ENCODE results near the gene CCDC92B. TPM values are rescaled to one million over a fixed set of nuclear protein-coding genes. Genes with fewer than 3 reads are reported as not detected.
A peak's percentile ranks its signal among the peaks of the same experiment; 100 is the strongest.

CCDC92B gene
- total and polyA plus RNA-seq, 2 of the 13 experiments (the other 11 are each of a cell fraction or from before 2014, with no cell fraction given), result not detected

DNA sequence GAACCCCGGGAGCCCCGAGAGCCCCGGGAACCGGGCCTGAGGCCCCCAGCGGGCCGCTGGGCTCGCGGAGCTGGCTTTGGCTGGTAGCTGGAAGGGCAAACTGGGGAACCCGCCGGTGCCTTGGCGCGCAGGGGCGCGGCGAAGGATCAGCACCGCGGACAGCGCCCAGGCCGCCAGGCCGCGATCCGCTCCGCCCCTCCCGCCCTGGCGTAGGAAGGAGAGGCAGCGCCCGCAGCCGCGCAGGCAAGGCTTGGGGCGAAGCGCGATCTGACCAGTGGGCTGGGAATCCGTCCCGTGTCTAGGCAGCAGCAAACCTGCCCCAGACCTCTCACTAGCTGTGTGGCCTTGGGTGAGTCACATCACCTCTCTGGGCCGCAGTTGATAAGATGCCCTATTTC, 331 bp upstream of the CCDC92B start (continued):
- TF ChIP-seq ZNF646 (CRISPR knock-in tag; IDR thresholded peaks at IDR 0.05) (no peak), ZNF570 (CRISPR knock-in tag; IDR thresholded peaks at IDR 0.05; ENCODE audit: borderline replicate concordance) (peak; percentile 49; the same call in 1 of the 2 replicates), ZMYM3 (CRISPR knock-in tag; IDR thresholded peaks at IDR 0.05) (peak; percentile 42; the same call in 1 of the 2 replicates), ZNF740 (CRISPR knock-in tag; IDR thresholded peaks at IDR 0.05) (peak; percentile 86), IKZF1 (IDR thresholded peaks at IDR 0.05) (no peak), ZNF768 (CRISPR knock-in tag; IDR thresholded peaks at IDR 0.05) (peak; percentile 93), RNF2 (conservative IDR thresholded peaks at IDR 0.05; ENCODE audit: low read depth) (no peak), RELA (CRISPR knock-in tag; IDR thresholded peaks at IDR 0.05) (peak; percentile 89; the same call in 1 of the 2 replicates), SP4 (CRISPR knock-in tag; IDR thresholded peaks at IDR 0.05) (peak; percentile 81), FOXP4 (CRISPR knock-in tag; IDR thresholded peaks at IDR 0.05) (peak; percentile 58; the same call in 1 of the 2 replicates), ZNF772 (CRISPR knock-in tag; IDR thresholded peaks at IDR 0.05) (peak; percentile 95; the same call in 1 of the 2 replicates), ZNF672 (CRISPR knock-in tag; IDR thresholded peaks at IDR 0.05) (peak; percentile 84; the same call in 1 of the 2 replicates), ZNF234 (CRISPR knock-in tag; conservative IDR thresholded peaks at IDR 0.05) (peak; percentile 94; the same call in 1 of the 2 replicates), NFYC (CRISPR knock-in tag; IDR thresholded peaks at IDR 0.05) (no peak; the same call in 1 of the 2 replicates), TRIM24 (CRISPR knock-in tag; IDR thresholded peaks at IDR 0.05) (no peak), CHCHD3 (CRISPR knock-in tag; IDR thresholded peaks at IDR 0.05) (peak; percentile 97), FOXO4 (CRISPR knock-in tag; conservative IDR thresholded peaks at IDR 0.05) (no peak), XBP1 (CRISPR knock-in tag; IDR thresholded peaks at IDR 0.05) (peak; percentile 90; the same call in 1 of the 2 replicates), LCORL (IDR thresholded peaks at IDR 0.05) (no peak), LCORL (CRISPR knock-in tag; IDR thresholded peaks at IDR 0.05) (peak; percentile 78)
- TF ChIP-seq, protein P1, sequence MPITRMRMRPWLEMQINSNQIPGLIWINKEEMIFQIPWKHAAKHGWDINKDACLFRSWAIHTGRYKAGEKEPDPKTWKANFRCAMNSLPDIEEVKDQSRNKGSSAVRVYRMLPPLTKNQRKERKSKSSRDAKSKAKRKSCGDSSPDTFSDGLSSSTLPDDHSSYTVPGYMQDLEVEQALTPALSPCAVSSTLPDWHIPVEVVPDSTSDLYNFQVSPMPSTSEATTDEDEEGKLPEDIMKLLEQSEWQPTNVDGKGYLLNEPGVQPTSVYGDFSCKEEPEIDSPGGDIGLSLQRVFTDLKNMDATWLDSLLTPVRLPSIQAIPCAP (CRISPR knock-in tag; IDR thresholded peaks at IDR 0.05; ENCODE audit: low read depth), result 0 out of 2 replicates have a peak, but pooled peaks have one; percentile 89
